NCI-H524 treated with DMSO at 0.1 percent for 48 hours (cell line): ENCODE data around the gene EXOSC3.

Source experiments
- DNase-seq: peaks from one replicate; lab custom pipeline; 2025; lab: John Stamatoyannopoulos, UW

Gene EXOSC3

GRCh38 chr9:37732086-37732741, 52.6 kb downstream of the EXOSC3 start:
- peak; percentile 98 for DNase-seq

DNA sequence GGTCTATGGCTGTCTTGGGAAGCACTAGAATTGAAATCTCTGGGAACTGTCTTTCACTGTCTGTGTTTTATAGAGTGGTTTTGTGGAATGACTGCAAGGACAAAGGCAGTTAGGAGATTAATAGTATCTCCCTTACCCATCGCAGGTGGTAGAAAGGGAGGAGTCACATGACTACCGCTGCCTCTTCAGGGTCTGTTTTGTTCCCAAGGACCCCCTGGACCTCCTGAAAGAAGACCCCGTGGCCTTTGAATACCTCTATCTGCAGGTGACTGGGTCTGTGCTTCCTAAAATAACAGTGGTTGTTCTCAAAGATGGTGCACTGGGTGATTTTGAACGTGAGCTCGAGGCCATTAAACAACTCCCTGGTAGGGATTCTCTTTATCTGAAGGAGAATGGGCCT, 54.0 kb downstream of the EXOSC3 start:
- no peak for DNase-seq

GRCh38 chr9:37730256-37730655, 54.6 kb downstream of the EXOSC3 start:
- DNase-seq = no peak
